GM19324 (cell line): ENCODE data around the gene CLK4.

ENCODE experiments used
- ATAC-seq: cut with Tn5 transposase; IDR thresholded peaks from one replicate; pipeline ENCODE4 v1.9.1; 2021; ENCODE audit warnings: mild to moderate bottlenecking, moderate library complexity; ENCODE audit not compliant: unreplicated experiment, low FRiP score

CLK4 gene

GRCh38 chr5:178640331-178641045 lies 13.6 kb upstream of the CLK4 start:
- ATAC-seq, result no peak

DNA sequence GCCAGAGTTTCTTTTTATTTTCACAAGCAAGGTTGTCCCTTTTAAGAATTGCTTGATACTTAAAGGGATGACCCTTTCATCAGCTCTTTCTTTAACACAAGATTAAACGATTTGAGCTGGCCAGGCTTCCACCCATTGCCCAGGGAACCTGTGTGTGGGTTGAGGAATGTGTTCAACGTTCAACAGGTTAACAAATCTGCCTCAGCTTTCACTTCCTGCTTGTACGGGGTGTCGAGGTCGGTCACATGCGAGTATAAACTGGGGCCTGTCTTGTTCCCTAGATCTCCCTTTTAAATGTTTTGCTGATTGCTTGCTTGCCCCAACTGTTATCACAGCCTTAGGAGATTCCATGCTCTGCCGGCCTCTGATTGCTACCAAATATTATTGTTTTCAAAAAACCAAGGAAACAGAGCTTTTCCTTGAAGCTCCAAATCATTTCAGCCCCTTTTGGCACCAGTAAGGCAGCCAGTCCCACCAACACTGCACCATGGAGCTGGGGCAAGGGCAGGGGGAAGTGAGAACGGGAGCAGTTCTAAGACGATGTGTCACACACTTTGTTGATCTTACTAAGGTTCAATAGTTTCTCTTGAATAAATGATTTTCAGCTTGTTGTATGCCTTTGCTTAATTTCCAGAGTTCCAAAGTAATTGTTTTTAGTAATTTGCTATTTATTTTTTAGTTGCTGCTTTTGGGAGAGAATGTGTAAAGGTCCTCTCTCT lies 10.7 kb upstream of the CLK4 start:
- no peak for ATAC-seq

DNA sequence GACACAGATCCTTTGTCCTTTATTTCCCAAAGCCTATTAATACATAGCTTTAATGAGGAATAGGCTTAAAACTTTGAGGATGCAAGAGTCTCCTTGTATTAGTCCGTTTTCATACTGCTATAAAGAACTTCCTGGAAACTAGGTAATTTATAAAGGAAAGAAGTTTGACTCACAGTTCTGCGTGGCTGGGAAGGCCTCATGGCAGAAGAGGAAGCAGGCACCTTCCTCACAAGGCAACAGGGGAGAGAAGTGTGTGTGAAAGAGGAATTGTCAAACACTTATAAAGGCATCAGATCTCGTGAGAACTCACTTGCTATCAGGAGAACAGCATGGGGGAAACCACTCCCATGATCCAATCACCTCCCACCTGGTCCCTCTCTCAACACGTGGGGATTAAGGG lies 5.4 kb upstream of the CLK4 start:
- ATAC-seq, result no peak

- ATAC-seq, result no peak
Measured at GRCh38 chr5:178630951-178631350, 4.1 kb upstream of the CLK4 start.

GRCh38 chr5:178630475-178630930 lies 3.7 kb upstream of the CLK4 start:
- ATAC-seq, result no peak

DNA sequence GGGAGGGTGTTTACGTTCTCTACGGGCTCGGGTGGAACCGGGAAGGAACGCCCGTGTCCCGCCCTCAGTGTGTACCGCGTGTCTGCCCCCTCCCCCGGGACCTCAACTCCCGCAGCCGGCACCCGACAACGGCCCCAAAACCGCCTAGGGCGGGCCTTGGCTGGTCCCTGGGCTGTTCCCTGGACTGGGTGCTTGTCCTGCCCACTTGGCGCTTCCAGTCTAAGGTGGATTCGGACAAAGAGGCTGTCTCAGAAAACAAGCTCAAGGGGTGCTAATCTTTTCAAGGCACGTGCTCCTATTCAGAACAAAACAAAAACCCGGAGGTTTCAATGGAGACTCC lies 379 bp upstream of the CLK4 start:
- ATAC-seq, result no peak

GRCh38 chr5:178625679-178626483 lies 969 bp downstream of the CLK4 start:
- peak; percentile 2 for ATAC-seq

DNA sequence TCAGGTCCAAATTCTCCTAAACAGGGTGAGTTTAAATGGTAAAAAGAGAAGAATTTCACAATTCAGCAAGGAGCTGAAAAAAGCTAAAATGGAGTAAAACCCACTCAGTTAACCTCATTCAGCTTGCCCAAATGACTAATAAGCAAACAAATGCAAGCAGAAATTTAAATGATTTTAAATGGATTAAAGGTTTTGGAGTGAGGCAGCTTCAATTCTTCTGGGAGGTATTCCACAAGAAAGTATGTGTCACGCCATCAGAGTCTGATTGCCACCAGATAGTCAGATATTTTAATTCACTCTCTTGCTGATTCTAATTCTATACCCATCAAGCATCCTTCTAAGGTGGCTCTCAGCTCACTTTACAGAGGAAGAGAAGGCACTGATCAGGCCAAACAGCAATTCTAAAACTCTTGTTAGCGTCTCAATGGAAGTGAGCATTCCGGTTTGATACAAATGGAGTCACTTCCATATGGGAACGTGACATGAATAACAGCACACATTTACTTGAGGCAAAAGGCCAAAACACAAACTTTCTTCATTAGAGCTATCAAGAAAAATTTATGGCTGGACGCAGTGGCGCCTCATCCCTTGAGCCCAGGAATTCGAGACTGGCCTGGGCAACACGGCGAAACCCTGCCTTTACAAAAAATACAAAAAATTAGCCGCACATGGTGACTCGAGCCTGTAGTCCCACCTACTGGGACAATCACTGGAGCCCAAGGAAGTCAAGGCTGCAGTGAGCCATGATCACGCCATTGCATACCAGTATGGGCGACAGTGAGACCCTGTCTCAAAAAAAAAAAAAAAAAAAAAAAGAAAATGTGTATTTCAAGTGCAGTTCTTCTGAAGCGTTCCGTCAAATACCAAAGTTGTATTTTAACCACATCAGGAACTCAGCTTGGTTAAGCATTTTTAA lies 2.0 kb downstream of the CLK4 start:
- no peak for ATAC-seq

DNA sequence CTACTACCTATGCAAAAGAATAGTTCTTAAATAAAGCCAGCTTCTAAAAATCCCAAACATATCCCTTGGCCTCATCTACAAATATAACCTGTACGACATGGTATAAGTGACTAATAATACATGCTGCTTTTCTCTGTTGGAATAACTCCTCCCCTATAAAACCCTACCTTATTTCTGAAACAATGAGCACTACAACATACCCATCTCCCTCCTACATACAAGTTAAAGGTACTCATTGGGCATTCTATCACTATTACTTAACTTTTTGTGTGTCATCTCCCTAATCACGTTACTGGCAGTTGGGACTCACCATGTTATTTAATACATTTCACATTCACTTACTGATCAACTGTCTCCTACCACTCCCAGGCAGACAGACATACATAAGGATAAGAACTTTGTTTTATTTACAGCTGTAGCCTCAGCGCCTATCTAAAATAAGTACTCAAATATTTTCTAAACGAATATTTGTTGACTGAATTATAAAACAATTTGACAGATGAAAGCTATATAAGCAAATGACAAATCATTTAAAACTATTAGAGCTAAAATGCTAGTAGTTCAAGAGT lies 4.1 kb downstream of the CLK4 start:
- ATAC-seq, result no peak

GRCh38 chr5:178619390-178619789 lies 7.5 kb downstream of the CLK4 start:
- ATAC-seq, result no peak

DNA sequence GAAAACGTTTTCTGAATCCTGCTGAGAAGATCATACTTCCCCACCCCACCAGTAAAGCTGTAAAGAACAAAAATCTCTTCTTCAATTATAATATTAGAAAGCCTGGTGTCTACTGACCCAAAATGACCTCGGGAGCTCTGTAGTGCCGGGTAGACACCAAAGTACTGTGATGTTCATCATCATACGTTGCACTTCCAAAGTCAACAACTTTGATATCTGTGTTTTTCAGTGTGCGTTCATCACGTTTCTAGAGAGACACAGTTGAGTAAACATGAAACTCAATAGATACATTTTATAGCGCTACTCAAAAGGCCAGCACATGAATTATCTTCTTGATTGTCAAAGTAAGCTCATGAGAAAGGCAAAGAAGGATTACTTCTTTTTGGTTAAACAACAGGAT lies 14.6 kb downstream of the CLK4 start:
- no peak for ATAC-seq

GRCh38 chr5:178606269-178606668 lies 20.6 kb downstream of the CLK4 start:
- ATAC-seq, result no peak

DNA sequence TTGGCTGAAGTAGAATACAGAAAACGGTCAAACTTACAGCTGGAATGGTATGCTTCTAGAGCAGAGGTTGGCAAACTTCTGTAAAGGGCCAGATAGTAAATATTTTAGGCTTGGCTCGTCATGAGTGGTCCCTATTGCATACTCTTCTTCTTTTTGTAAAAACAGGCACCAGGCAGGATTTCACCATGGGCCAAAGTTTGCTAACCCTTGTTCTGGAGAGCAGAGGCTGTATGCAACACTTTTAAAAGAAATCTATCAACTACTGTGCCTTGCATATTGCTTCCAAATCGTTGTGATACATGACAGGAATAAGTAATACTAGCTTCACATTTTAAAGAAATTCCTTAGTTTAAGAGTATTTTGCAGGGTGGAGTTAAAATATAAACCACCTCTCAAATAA lies 21.1 kb downstream of the CLK4 start:
- no peak for ATAC-seq

GRCh38 chr5:178602752-178603151 lies 24.1 kb downstream of the CLK4 start:
- ATAC-seq, result no peak

DNA sequence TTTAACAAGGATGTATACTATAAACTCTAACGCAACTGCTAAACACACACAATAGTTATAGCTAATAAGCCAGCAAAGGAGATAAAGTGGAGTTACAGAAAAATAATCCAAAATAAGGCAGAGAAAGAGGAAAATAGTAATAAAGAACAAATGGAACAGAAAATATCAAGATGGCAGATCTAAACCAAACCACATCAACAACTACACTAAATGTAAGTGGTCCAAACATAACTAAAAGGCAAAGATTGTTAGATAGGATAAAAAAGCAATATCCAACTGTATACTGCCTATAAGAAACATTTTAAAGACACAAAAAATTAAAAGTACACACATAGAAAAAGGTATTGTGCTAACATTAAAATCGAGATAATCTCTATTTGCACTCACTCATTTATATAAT lies 31.1 kb downstream of the CLK4 start:
- ATAC-seq, result no peak

- ATAC-seq, result no peak
Measured at GRCh38 chr5:178595150-178595549, 31.7 kb downstream of the CLK4 start.

GRCh38 chr5:178590924-178591423 lies 35.9 kb downstream of the CLK4 start:
- ATAC-seq, result no peak

DNA sequence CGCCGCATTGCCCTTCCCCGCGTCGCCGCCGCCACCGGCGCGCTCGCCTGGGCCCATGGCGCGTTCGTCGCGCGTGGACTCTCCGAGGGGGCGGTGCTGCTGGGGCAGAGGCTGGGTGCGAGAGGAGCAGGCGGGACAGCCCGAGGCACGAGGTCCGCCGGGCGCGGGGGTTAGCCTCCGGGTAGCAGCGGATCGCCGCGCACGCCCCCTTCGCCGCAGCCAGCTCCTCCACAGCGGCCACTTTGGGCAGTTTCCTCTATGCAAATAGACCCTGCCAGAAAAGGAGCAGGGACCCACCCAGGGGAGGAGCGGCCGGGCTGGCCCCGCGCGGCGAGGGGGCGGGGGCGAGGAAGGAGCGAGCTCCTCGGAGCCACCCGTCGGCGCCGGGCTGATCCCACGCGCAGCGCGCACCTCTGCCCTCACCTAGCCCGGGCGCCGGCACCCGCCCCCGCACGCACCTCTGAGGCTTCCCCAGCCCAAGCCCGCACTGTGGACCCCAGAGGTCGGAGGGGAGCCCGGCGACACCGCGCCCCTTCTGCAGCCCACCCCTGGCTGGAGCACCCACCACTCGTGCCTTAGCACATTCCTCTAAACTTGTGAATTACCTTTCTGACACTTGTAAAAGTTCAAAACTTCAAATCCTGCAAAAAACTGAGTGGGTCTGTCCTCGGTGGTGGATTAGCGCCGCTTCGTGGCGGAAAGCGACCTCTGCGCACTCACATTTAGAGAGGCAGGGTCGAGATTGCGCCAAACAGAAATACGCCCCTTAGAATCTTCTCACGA lies 36.5 kb downstream of the CLK4 start, which contains the start of gene COL23A1:
Gene COL23A1, minus strand, starts transcription at position 253 of the 783 bp plus-strand sequence.
- ATAC-seq, result peak; percentile 45
